ENCODE data around the gene EMX2.
"Not testable (repeated sequence)": the region's sequence is repeated elsewhere in the genome, so short reads cannot be mapped to it uniquely, and the experiment has no call there.

EMX2 gene

GRCh38 chr10:117560942-117561341 lies 18.4 kb downstream of the EMX2 start:
- DNase-seq (ENCODE audit: low read depth) = no peak

GRCh38 chr10:117562220-117562619 lies 19.7 kb downstream of the EMX2 start:
- no peak for DNase-seq (ENCODE audit: low read depth)

GRCh38 chr10:117562896-117563737 lies 20.6 kb downstream of the EMX2 start:
- DNase-seq (ENCODE audit: low read depth) = no peak

- DNase-seq (ENCODE audit: low read depth) = no peak
These were observed 21.2 kb downstream of the EMX2 start for GRCh38 chr10:117563780-117564179.

GRCh38 chr10:117565068-117565467 lies 22.5 kb downstream of the EMX2 start:
- no peak for DNase-seq (ENCODE audit: low read depth)

GRCh38 chr10:117568334-117568733 lies 25.8 kb downstream of the EMX2 start:
- DNase-seq (ENCODE audit: low read depth) = no peak

GRCh38 chr10:117569610-117570390 lies 27.3 kb downstream of the EMX2 start:
- no peak for DNase-seq (ENCODE audit: low read depth)

GRCh38 chr10:117570880-117571279 lies 28.3 kb downstream of the EMX2 start:
- no peak for DNase-seq (ENCODE audit: low read depth)

- no peak for DNase-seq (ENCODE audit: low read depth)
These were observed 32.1 kb downstream of the EMX2 start for GRCh38 chr10:117574498-117575146.

GRCh38 chr10:117578490-117578889 lies 35.9 kb downstream of the EMX2 start:
- DNase-seq (ENCODE audit: low read depth) = no peak

GRCh38 chr10:117578999-117579590 lies 36.5 kb downstream of the EMX2 start:
- no peak for DNase-seq (ENCODE audit: low read depth)

- no peak for DNase-seq (ENCODE audit: low read depth)
These were observed 39.4 kb downstream of the EMX2 start for GRCh38 chr10:117581961-117582360.

GRCh38 chr10:117584831-117585230 lies 42.3 kb downstream of the EMX2 start:
- DNase-seq (ENCODE audit: low read depth) = not testable (repeated sequence)

- no peak for DNase-seq (ENCODE audit: low read depth)
These were observed 44.5 kb downstream of the EMX2 start for GRCh38 chr10:117587036-117587435.

GRCh38 chr10:117590101-117590875 lies 47.7 kb downstream of the EMX2 start:
- no peak for DNase-seq (ENCODE audit: low read depth)

- no peak for DNase-seq (ENCODE audit: low read depth)
These were observed 48.5 kb downstream of the EMX2 start for GRCh38 chr10:117591043-117591442.

GRCh38 chr10:117594722-117595121 lies 52.2 kb downstream of the EMX2 start:
- DNase-seq (ENCODE audit: low read depth) = no peak

GRCh38 chr10:117596706-117597105 lies 54.2 kb downstream of the EMX2 start:
- DNase-seq (ENCODE audit: low read depth) = no peak

GRCh38 chr10:117597216-117597615 lies 54.7 kb downstream of the EMX2 start:
- DNase-seq (ENCODE audit: low read depth) = no peak

Data from stimulated activated CD8-positive, alpha-beta memory T cell treated with anti-CD3 and anti-CD28 coated beads, Interleukin-15, amount 100 ng/mL, for 1 hour (primary cell).